ENCODE data around the gene ACAD10.

ACAD10 gene

GRCh38 chr12:111789779-111790178, 103.9 kb downstream of the ACAD10 start:
- no peak for TF ChIP-seq EZH2 (optimal IDR thresholded peaks at IDR 0.05; ENCODE audit: low read depth, low read length)
- H3K27me3 ChIP-seq (replicated peaks; ENCODE audit: insufficient read depth, low read length), result no peaks in the 10 kb centered on the region
- no peaks in the 10 kb centered on the region for H3K36me3 ChIP-seq (replicated peaks; ENCODE audit: insufficient read depth, low read length)
- H3K9me2 ChIP-seq (replicated peaks; ENCODE audit: insufficient read depth, low read length), result no peaks in the 10 kb centered on the region
- no peaks in the 10 kb centered on the region for H3K79me2 ChIP-seq (ENCODE audit: low read length)
- no peaks in the 10 kb centered on the region for H3K4me1 ChIP-seq (ENCODE audit: low read length)
- no peak overlapping the region for H3K4me2 ChIP-seq (ENCODE audit: low read depth, low read length)
- no peak overlapping the region for H3K27ac ChIP-seq (ENCODE audit: low read length)
- no peak overlapping the region for H3K4me3 ChIP-seq (ENCODE audit: low read length)
- H4K20me1 ChIP-seq (ENCODE audit: insufficient read depth, low read length), result no peaks in the 10 kb centered on the region
- H3F3A ChIP-seq (ENCODE audit: insufficient read depth, low read length), result no peaks in the 10 kb centered on the region
- no peak overlapping the region for H2AFZ ChIP-seq (ENCODE audit: low read length)
- no peaks in the 10 kb centered on the region for H3K9me3 ChIP-seq (replicated peaks; ENCODE audit: insufficient read depth, low read length)
- DNase-seq, result no peak
- H3K9ac ChIP-seq (ENCODE audit: low read length), result no peak overlapping the region

DNA sequence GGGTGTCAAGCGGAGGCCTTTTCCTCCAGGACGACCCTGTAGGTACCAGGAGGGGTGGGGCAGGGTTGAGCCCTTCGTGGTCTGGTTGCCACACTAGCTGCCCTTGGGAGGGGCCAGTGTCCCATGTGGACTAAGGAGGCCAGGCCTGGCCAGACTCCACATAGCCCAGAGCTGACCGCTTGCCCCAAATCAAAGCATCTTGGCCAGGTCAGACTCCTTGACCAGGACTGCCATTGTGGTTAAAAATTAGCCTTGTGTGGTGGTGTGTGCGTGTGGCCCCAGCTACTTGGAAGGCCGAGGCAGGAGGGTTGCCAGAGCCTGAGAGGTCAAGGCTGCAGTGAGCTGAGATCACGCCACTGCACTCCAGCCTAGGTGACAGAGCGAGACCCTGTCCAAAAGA, 105.7 kb downstream of the ACAD10 start:
- no peak overlapping the region for H3K27ac ChIP-seq (ENCODE audit: low read length)
- no peaks in the 10 kb centered on the region for H4K20me1 ChIP-seq (ENCODE audit: insufficient read depth, low read length)
- H3K9me2 ChIP-seq (replicated peaks; ENCODE audit: insufficient read depth, low read length), result no peaks in the 10 kb centered on the region
- H3K4me1 ChIP-seq (ENCODE audit: low read length), result no peaks in the 10 kb centered on the region
- no peak overlapping the region for H3K4me3 ChIP-seq (ENCODE audit: low read length)
- no peak for TF ChIP-seq EZH2 (optimal IDR thresholded peaks at IDR 0.05; ENCODE audit: low read depth, low read length)
- TF ChIP-seq, protein P1, sequence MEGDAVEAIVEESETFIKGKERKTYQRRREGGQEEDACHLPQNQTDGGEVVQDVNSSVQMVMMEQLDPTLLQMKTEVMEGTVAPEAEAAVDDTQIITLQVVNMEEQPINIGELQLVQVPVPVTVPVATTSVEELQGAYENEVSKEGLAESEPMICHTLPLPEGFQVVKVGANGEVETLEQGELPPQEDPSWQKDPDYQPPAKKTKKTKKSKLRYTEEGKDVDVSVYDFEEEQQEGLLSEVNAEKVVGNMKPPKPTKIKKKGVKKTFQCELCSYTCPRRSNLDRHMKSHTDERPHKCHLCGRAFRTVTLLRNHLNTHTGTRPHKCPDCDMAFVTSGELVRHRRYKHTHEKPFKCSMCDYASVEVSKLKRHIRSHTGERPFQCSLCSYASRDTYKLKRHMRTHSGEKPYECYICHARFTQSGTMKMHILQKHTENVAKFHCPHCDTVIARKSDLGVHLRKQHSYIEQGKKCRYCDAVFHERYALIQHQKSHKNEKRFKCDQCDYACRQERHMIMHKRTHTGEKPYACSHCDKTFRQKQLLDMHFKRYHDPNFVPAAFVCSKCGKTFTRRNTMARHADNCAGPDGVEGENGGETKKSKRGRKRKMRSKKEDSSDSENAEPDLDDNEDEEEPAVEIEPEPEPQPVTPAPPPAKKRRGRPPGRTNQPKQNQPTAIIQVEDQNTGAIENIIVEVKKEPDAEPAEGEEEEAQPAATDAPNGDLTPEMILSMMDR (IDR thresholded peaks at IDR 0.05; ENCODE audit: low read length), result no peak
- no peak for TF ChIP-seq EZH2phosphoT487 (IDR thresholded peaks at IDR 0.05; ENCODE audit: low read length)
- H3K79me2 ChIP-seq (ENCODE audit: low read length), result no peaks in the 10 kb centered on the region
- DNase-seq, result no peak
- no peak overlapping the region for H3K9ac ChIP-seq (ENCODE audit: low read length)
- no peaks in the 10 kb centered on the region for H3K27me3 ChIP-seq (replicated peaks; ENCODE audit: insufficient read depth, low read length)
- no peak overlapping the region for H3K4me2 ChIP-seq (ENCODE audit: low read depth, low read length)
- H3K9me3 ChIP-seq (replicated peaks; ENCODE audit: insufficient read depth, low read length), result no peaks in the 10 kb centered on the region
- no peaks in the 10 kb centered on the region for H3F3A ChIP-seq (ENCODE audit: insufficient read depth, low read length)
- no peak overlapping the region for H2AFZ ChIP-seq (ENCODE audit: low read length)
- H3K36me3 ChIP-seq (replicated peaks; ENCODE audit: insufficient read depth, low read length), result no peaks in the 10 kb centered on the region

DNA sequence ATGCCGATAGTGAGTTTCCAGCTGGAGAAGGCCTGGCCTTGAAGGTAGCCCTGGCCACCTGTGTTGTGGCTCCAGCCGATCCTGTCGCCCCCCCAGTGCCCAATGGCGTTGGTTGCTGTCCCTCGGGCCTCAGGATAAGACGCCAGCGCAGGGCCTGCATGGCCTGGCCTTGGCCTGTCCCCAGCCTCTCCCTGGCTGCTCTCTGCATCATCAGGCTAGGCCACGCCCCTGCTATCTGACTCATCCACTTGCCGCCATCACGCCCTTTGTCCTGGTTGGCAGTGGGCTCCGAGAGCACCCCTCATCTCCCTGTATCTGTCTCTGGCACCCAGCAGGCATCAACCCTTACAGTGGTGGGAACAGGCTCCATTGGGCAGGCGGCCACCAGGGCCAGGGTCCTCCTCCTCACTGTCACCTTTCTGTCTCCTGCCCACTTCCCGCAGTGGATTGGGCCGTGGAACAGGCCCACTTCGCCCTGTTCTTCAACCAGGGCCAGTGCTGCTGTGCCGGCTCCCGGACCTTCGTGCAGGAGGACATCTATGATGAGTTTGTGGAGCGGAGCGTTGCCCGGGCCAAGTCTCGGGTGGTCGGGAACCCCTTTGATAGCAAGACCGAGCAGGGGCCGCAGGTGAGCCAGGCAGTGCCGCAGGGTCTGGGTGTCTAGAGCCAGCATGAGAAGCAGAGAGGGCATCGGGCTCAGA, 106.5 kb downstream of the ACAD10 start:
- Histone ChIP-seq H3K27ac (ENCODE audit: low read length) (no peak overlapping the region), H2AFZ (ENCODE audit: low read length) (no peak overlapping the region), H3K4me2 (ENCODE audit: low read depth, low read length) (no peak overlapping the region), H3K79me2 (ENCODE audit: low read length) (no peaks in the 10 kb centered on the region), H3K4me1 (ENCODE audit: low read length) (no peaks in the 10 kb centered on the region), H3K9ac (ENCODE audit: low read length) (no peak overlapping the region), H3K9me2 (replicated peaks; ENCODE audit: insufficient read depth, low read length) (no peaks in the 10 kb centered on the region), H3F3A (ENCODE audit: insufficient read depth, low read length) (no peaks in the 10 kb centered on the region), H3K4me3 (ENCODE audit: low read length) (no peak overlapping the region), H3K27me3 (replicated peaks; ENCODE audit: insufficient read depth, low read length) (no peaks in the 10 kb centered on the region), H3K9me3 (replicated peaks; ENCODE audit: insufficient read depth, low read length) (no peaks in the 10 kb centered on the region), H4K20me1 (ENCODE audit: insufficient read depth, low read length) (no peaks in the 10 kb centered on the region), H3K36me3 (replicated peaks; ENCODE audit: insufficient read depth, low read length) (no peaks in the 10 kb centered on the region)
- TF ChIP-seq EZH2 (optimal IDR thresholded peaks at IDR 0.05; ENCODE audit: low read depth, low read length) (no peak), EZH2phosphoT487 (IDR thresholded peaks at IDR 0.05; ENCODE audit: low read length) (no peak)
- TF ChIP-seq, protein P1 (IDR thresholded peaks at IDR 0.05; ENCODE audit: low read length), result no peak
- DNase-seq, result no peak

DNA sequence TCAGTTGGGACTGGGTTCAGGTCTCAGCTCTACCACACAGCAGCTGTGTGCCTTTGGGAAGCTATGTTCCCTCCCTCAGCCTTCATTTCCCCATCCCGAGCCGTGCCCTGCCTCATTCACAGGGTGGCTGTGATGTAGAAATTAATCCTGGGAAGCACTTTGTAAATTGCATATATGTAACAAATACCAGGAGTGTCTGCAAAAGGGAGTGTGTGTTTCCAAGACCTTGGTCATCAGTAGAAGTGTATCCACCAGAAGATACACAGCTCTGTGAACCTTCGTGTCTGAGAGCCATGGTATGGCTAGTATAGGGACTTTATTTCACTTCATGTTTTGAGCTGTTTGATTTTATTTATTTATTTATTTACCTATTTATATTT, 107.0 kb downstream of the ACAD10 start:
- H3K36me3 ChIP-seq (replicated peaks; ENCODE audit: insufficient read depth, low read length), result no peaks in the 10 kb centered on the region
- H3K4me2 ChIP-seq (ENCODE audit: low read depth, low read length), result no peak overlapping the region
- no peaks in the 10 kb centered on the region for H3K79me2 ChIP-seq (ENCODE audit: low read length)
- H3K27ac ChIP-seq (ENCODE audit: low read length), result no peak overlapping the region
- H3K4me3 ChIP-seq (ENCODE audit: low read length), result no peak overlapping the region
- no peak overlapping the region for H2AFZ ChIP-seq (ENCODE audit: low read length)
- H3K9me3 ChIP-seq (replicated peaks; ENCODE audit: insufficient read depth, low read length), result no peaks in the 10 kb centered on the region
- no peak for DNase-seq
- H3F3A ChIP-seq (ENCODE audit: insufficient read depth, low read length), result no peaks in the 10 kb centered on the region
- no peak overlapping the region for H3K9ac ChIP-seq (ENCODE audit: low read length)
- H3K27me3 ChIP-seq (replicated peaks; ENCODE audit: insufficient read depth, low read length), result no peaks in the 10 kb centered on the region
- no peaks in the 10 kb centered on the region for H3K9me2 ChIP-seq (replicated peaks; ENCODE audit: insufficient read depth, low read length)
- no peaks in the 10 kb centered on the region for H4K20me1 ChIP-seq (ENCODE audit: insufficient read depth, low read length)
- no peaks in the 10 kb centered on the region for H3K4me1 ChIP-seq (ENCODE audit: low read length)
- TF ChIP-seq, protein P1 (IDR thresholded peaks at IDR 0.05; ENCODE audit: low read length), result no peak
- TF ChIP-seq EZH2 (optimal IDR thresholded peaks at IDR 0.05; ENCODE audit: low read depth, low read length), result no peak
- no peak for TF ChIP-seq EZH2phosphoT487 (IDR thresholded peaks at IDR 0.05; ENCODE audit: low read length)

Measured in MM.1S (cell line).